Activated CD4-positive, alpha-beta T cell treated with anti-CD3 and anti-CD28 coated beads, Interleukin-2, amount 50 U/mL, for 24 hours (primary cell): ENCODE data around the gene ABCG1.
"Not testable (repeated sequence)": the region's sequence is repeated elsewhere in the genome, so short reads cannot be mapped to it uniquely, and the experiment has no call there.

ENCODE experiments used
- DNase-seq, 2 donors: peaks; one replicate each; pipeline ENCODE4 v3.0.0-alpha.2; 2020; ENCODE audit warnings: low read depth in 1 of 2, low spot score in 1 of 2

Gene ABCG1

DNA sequence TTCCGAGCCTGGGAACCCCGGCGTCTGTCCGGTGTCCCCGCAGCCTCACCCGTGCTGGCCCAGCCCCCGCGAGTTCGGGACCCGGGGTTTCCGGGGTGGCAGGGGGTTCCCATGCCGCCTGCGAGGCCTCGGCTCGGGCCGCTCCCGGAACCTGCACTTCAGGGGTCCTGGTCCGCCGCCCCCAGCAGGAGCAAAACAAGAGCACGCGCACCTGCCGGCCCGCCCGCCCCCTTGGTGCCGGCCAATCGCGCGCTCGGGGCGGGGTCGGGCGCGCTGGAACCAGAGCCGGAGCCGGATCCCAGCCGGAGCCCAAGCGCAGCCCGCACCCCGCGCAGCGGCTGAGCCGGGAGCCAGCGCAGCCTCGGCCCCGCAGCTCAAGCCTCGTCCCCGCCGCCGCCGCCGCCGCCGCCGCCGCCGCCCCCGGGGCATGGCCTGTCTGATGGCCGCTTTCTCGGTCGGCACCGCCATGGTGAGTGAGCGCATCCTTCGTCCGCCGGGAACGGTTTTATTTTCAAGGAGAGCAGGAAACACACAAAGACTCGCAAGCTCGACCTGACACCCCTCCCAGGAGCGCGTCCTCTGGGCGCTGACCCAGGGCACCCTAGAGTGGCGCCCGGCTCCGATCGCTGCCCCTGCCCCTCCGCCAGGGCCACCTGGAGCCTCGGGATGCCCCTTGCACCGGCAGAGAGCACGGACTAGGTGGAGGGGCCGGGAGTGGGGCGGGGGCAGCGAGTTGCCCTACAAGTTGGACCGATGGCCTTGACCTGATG lies at the start of gene ABCG1:
Gene ABCG1, plus strand, starts transcription at position 305 of the 770 bp plus-strand sequence. Its CDS starts 123 bp downstream, at position 428.
- DNase-seq = no peak

- DNase-seq = no peak
Observed at GRCh38 chr21:42169758-42170157, 49.2 kb upstream of the ABCG1 start.

GRCh38 chr21:42171091-42172053 lies 47.6 kb upstream of the ABCG1 start:
- DNase-seq = no peak

GRCh38 chr21:42172596-42173483 lies 46.1 kb upstream of the ABCG1 start:
- DNase-seq = no peak

GRCh38 chr21:42174173-42174572 lies 44.8 kb upstream of the ABCG1 start:
- DNase-seq = no peak

GRCh38 chr21:42175110-42175710 lies 43.7 kb upstream of the ABCG1 start:
- DNase-seq = no peak

DNA sequence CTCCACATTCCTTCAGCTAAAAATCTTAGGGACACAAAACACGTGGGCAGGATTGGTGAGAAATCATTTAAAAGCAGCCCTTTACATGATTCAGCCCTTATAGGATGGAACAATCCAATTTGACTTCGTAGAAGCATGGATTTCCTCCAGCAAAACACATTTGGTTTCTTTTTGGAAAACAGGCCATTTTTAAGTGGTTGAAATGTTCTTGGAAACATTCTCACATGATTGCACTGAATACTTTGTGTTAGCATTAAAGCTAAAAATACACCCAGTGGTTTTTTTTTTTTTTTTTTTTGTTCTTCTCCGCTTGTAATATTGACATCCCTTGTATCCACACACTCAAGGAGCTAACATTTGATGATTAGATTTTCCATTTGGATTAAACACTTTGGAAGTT lies 42.1 kb upstream of the ABCG1 start:
- DNase-seq = no peak

DNA sequence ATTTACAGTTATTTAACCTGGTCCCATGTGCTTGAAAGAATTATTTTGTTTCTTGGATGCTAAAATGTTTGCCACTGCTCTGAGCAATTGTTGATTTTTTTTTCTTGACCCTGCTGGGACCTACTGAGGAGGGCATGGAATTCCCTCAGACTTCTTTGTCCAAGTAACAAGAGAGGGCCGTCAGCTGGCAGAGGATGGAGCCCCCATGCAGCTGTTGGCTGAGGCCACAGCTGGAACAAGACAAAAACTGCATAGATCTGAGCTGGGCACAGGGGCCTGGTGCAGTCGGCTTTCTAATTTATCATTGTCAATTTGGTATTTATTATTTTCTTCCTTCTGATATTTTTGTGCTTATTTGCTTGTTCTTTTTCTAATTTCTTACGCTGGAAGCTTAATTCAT lies 39.6 kb upstream of the ABCG1 start:
- no peak for DNase-seq

DNA sequence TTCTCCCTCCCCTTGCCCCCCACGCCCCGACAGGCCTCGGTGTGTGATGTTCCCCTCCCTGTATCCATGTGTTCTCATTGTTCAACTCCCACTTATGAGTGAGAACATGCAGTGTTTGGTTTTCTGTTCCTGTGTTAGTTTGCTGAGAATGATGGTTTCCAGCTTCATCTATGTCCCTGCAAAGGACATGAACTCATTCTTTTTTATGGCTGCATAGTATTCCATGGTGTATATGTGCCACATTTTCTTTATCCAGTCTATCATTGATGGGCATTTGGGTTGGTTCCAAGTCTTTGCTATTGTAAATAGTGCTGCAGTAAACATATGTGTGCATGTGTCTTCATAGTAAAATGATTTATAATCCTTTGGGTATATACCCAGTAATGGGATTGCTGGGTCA lies 38.9 kb upstream of the ABCG1 start:
- not testable (repeated sequence) for DNase-seq

GRCh38 chr21:42182713-42183371 lies 36.1 kb upstream of the ABCG1 start:
- DNase-seq = no peak

DNA sequence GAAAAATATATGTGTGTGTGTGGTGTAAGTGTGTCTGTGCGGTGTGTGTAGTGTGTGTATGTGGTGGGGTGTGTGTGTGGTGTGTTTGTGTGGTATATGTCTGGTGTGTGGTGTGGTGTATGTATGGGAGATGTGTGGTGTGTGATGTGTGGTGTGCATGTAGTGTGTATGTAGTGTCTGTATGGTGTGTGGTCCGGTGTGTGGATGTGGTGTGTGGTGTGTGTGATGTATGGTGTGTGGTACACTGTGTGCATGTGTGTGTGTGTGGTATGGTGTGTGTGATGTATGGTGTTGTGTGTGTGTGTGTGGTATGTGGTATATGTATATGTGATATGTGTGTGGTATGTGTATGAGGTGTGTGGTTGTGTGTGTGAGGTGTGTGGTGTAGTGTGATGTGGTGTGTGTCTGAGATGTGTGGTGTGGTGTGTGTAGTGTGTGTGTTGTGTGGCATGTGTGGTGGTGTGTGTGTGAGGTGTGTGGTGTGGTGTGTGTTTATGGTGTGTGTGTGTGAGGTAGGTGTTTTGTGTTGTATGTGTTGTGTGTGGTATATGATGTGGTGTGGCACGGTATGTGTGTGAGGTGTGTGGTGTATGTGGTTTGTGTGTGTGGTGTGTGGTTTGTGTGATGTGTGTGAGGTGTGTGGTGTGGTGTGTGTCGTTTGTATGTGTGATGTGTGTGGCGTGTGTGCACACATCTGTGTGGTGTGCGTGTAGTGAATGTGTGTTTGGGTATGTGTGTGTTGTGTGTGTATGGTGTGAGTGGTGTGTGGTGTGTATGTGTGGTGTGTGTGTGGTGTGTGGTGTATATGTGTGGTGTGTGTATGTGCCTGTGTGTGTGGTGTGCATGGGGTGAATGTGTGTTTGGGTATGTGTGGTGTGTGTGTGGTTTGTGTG lies 35.3 kb upstream of the ABCG1 start:
- no peak for DNase-seq

DNA sequence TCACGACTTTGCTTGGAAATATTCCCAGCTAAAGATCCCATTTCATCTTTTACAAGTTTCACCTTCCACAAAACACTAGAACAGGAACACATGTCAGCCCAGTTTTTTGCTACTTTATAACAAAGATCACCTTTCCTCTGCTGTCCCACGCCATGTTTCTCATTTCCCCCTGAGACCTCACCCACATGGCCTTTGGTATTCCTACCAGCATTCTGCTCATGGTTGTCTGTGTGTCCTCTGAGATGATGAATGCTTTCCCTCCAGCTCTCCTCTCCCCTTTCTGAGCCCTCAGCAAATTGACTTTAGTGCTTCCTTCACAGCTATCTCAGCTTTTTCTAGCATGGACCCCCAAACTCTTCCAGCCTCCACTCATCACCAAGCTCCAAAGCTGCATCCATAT lies 32.3 kb upstream of the ABCG1 start:
- DNase-seq = no peak

- peak; percentile 38 to 76 for DNase-seq
Observed at GRCh38 chr21:42187976-42188653, 30.8 kb upstream of the ABCG1 start.

DNA sequence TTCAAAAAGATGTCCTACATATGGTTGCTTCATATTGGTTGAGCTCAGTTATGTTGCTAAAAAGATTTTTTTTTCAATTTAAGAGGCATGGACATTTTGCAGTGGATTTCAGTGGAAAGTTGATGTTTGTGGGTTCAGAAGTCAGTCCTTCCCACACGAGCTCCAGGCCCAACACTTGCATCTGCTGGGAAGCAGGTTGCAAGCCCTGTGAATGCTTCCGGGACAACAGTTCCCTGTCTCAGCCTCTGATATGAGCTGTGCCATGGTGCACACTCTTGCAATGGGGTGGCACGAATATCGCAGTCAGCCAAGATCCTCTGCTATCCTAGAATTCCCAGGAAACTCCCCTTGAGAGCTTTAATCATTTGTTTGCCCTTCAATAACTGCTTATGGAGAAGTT lies 30.3 kb upstream of the ABCG1 start:
- DNase-seq = no peak

DNA sequence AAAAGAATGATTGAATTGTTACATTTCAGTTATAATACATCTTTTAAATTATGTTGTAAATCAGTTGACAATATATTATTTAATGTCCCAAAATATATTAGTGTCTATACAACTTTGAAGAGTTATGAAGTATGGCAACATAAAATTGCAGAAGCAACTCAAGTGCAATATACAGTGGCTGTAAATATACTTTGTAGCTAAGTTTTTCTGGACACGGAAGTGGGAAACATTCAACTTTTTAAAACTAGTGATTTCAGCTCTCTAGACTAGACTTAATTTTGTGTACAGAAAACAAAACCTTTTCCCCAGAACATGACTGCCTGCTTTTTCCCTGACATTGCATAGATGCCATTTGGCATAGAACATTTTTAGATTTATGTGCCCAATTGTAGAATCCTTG lies 29.5 kb upstream of the ABCG1 start:
- no peak for DNase-seq

DNA sequence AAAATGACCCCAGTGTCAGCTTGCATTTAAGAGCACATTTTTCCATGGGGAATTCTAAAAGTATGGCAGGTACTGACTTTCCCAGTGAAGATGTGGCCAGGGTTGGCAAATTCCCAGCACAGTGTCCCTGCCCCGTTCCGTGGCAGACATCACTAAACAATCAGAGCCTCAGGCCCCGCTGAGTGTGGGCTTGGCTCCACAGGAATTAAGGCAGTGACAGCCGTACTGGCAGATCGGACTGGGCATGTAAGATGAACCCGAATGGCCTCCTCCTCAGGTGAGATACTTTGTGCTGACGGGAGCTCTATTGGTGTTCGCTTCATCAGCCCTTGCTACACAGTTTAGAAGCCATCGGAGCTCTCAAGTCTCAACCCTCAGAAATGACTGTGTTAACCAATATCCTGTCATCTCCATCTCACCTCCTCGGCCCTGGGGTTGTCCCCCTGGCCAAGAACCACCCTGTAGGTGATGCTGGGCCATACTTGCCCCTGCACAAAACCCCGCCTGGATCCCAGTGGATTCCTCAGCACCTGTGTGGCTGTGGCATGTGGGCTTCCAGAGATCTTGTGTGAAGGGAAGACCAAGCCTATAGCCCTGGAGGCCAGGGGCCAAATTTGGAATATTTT lies 29.0 kb upstream of the ABCG1 start:
- DNase-seq = no peak

DNA sequence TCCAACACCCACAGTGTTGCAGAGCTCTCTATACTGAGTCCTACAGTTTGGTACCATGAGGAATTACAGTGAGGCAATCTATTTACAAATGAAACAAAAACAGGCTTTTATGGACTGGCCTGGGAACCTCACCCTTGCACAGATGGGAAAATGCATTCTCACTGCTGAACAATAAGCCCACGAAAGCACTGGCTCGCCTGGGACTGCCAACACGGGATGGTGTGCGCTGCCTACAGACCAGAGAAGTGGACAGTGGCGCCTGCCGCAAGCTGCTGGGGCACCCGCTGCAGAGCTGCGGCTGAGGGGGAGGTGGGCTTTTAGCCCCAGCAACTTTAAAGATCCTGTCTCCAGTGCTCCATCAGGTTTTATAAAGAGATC lies 28.5 kb upstream of the ABCG1 start:
- DNase-seq = no peak

- no peak for DNase-seq
Observed at GRCh38 chr21:42191064-42191463, 27.9 kb upstream of the ABCG1 start.
